ENCODE data around the gene NTN3. TPM values are rescaled to one million over a fixed set of nuclear protein-coding genes. Genes with fewer than 3 reads are reported as not detected.

The NTN3 gene
- total and polyA plus RNA-seq, 2 of the 8 experiments (the other 6 are each of a cell fraction or from before 2014, with no cell fraction given), result 0.30 to 0.34 TPM

DNA sequence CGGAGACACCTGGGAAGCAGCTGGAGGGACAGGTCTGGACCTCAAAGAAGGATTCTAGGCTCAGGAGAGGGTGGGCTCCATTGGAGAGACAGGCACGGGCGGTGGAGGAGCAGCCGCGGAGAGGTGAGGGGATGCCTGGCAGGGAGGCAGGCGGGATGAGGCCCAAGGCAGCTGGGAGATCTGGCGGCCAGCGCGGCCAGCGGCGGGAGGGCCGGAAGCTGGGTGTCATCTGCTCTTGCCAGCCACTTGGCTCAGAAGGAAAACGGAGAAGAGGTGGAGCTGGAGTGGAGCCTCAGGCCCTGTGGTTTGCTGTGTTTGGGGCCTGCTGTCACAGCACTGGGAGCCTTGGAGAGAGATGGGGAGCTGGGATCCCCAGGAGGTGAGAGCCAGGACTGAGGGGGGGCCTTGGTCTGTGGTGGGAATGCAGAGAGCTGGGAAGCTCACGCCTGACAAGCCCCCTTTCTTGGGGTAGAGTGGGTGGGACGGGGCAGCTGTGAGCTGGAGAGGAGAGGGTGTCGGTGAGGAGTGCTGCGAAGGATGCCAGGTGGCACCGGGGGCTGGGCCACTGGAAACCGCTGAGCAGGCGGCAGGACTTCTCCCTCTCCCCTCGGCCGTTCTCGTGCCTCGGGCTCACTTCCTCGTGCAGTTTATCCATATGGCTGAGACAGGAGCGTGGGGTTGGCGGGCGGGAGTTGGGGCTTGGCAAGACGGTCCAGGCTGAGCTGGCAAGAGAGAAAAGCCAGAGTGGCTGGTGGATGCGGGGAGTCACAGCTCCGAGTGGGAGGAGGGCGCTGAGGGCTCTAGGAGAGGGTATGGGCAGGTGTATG is 11.8 kb downstream of the NTN3 start (continued):
- TF ChIP-seq GABPA (IDR thresholded peaks at IDR 0.05; ENCODE audit: borderline replicate concordance, insufficient read depth, low read length), result no peak
- TF ChIP-seq TEAD4 (IDR thresholded peaks at IDR 0.05; ENCODE audit: low read depth, low read length), result no peak
- no peak for TF ChIP-seq CHD1 (IDR thresholded peaks at IDR 0.05; ENCODE audit: low read depth, low read length)
- no peak for TF ChIP-seq TCF12 (IDR thresholded peaks at IDR 0.05; ENCODE audit: low read depth, low read length)
- TF ChIP-seq TAF7 (optimal IDR thresholded peaks at IDR 0.05; ENCODE audit: borderline replicate concordance, low read depth, low read length), result no peak
- TF ChIP-seq GTF2F1 (IDR thresholded peaks at IDR 0.05; ENCODE audit: borderline replicate concordance, low read depth, low read length), result no peak
- TF ChIP-seq NANOG (IDR thresholded peaks at IDR 0.05; ENCODE audit: insufficient read depth, low read depth, low read length, poor library complexity, severe bottlenecking), result no peak
- TF ChIP-seq EGR1 (IDR thresholded peaks at IDR 0.05; ENCODE audit: borderline replicate concordance, low read depth, low read length), result no peak
- no peak for TF ChIP-seq MAFK (IDR thresholded peaks at IDR 0.05; ENCODE audit: low read depth, low read length)
- no peak for TF ChIP-seq SP2 (IDR thresholded peaks at IDR 0.05; ENCODE audit: low read length)
